Epidermal melanocyte (primary cell): ENCODE results near the gene STYXL2.

ENCODE experiments used
- DNase-seq: peaks from one replicate; pipeline ENCODE4 v3.0.0; 2011; ENCODE audit warnings: low spot score; ENCODE audit not compliant: insufficient read length

Gene STYXL2

GRCh38 chr1:167135281-167135840, 41.5 kb downstream of the STYXL2 start:
- DNase-seq: no peak

GRCh38 chr1:167136191-167136614, 42.3 kb downstream of the STYXL2 start:
- DNase-seq: peak; percentile 67

- no peak for DNase-seq
Measured at GRCh38 chr1:167136806-167137205, 42.9 kb downstream of the STYXL2 start.

- DNase-seq: no peak
Measured at GRCh38 chr1:167137332-167137781, 43.5 kb downstream of the STYXL2 start.

- DNase-seq: no peak
Measured at GRCh38 chr1:167137793-167138510, 44.1 kb downstream of the STYXL2 start.

- no peak for DNase-seq
Measured at GRCh38 chr1:167138703-167139102, 44.8 kb downstream of the STYXL2 start.

GRCh38 chr1:167141963-167142362, 48.1 kb downstream of the STYXL2 start:
- DNase-seq: no peak
